OCI-LY1 (cell line): ENCODE results near the gene SERGEF.

Source experiments
- H2AFZ ChIP-seq: fragments of 200-600 bp; sonication (generic), shearing (Covaris generic); 2 replicates; pipeline ENCODE4 v1.6.0; 2014; ENCODE audit warnings: antibody characterized with exemption, mild to moderate bottlenecking, low read length
- H3F3A ChIP-seq: fragments of 200-600 bp; sonication (generic), shearing (Covaris generic); 2 replicates; pipeline ENCODE4 v1.6.0; 2014; ENCODE audit warnings: mild to moderate bottlenecking, antibody characterized with exemption, low read length, moderate library complexity; ENCODE audit not compliant: insufficient read depth
- H3K27ac ChIP-seq: fragments of 200-600 bp; sonication (generic); 2 replicates; pipeline ENCODE4 v1.5.1; 2014; ENCODE audit warnings: low read length, mixed run types, mild to moderate bottlenecking, low read depth; ENCODE audit not compliant: poor library complexity, severe bottlenecking
- H3K27me3 ChIP-seq: fragments of 200-600 bp; sonication (generic); 2 replicates; pipeline ENCODE4 v1.6.0; 2014; ENCODE audit warnings: antibody characterized with exemption, mild to moderate bottlenecking, low read length, moderate library complexity; ENCODE audit not compliant: insufficient read depth
- H3K36me3 ChIP-seq: fragments of 200-600 bp; sonication (generic); 2 replicates; pipeline ENCODE4 v1.6.1; 2014; ENCODE audit warnings: mild to moderate bottlenecking, antibody characterized with exemption, low read length, moderate library complexity, mixed read lengths; ENCODE audit not compliant: insufficient read depth
- H3K4me1 ChIP-seq: fragments of 200-600 bp; sonication (generic); 2 replicates; pipeline ENCODE4 v1.5.1; 2014; ENCODE audit warnings: mild to moderate bottlenecking, low read length, moderate library complexity; ENCODE audit not compliant: insufficient read depth, severe bottlenecking
- H3K4me2 ChIP-seq: fragments of 200-600 bp; sonication (generic), shearing (Covaris generic); 2 replicates; pipeline ENCODE4 v1.6.1; 2014; ENCODE audit warnings: low read length
- H3K4me3 ChIP-seq: fragments of 200-600 bp; sonication (generic); 2 replicates; pipeline ENCODE4 v1.5.1; 2014; ENCODE audit warnings: low read length, low read depth, mild to moderate bottlenecking, mixed read lengths; ENCODE audit not compliant: poor library complexity, severe bottlenecking
- H3K79me2 ChIP-seq: fragments of 200-600 bp; shearing (Covaris generic); 2 replicates; pipeline ENCODE4 v1.6.1; 2016; ENCODE audit warnings: mixed run types, low read length, mixed read lengths; ENCODE audit not compliant: insufficient read depth
- H3K9ac ChIP-seq: fragments of 200-600 bp; sonication (generic), shearing (Covaris generic); 2 replicates; pipeline ENCODE4 v1.6.1; 2014; ENCODE audit warnings: mild to moderate bottlenecking, low read length, mixed read lengths
- H3K9me2 ChIP-seq: fragments of 200-600 bp; sonication (generic), shearing (Covaris generic); 2 replicates; pipeline ENCODE4 v1.6.1; 2014; ENCODE audit warnings: low read depth, mild to moderate bottlenecking, low read length, mixed read lengths
- H3K9me3 ChIP-seq: fragments of 200-600 bp; shearing (Covaris generic); 2 replicates; pipeline ENCODE4 v1.6.1; 2014; ENCODE audit warnings: low read length, mixed read lengths
- H4K20me1 ChIP-seq: fragments of 200-600 bp; sonication (generic), shearing (Covaris generic); 2 replicates; pipeline ENCODE4 v1.6.0; 2016; ENCODE audit warnings: mild to moderate bottlenecking, low read length; ENCODE audit not compliant: insufficient read depth
- EZH2 ChIP-seq: fragments of 200-600 bp; sonication (generic), shearing (Covaris generic); IDR thresholded peaks from 2 replicates; pipeline ENCODE4 v1.8.0; 2017; ENCODE audit warnings: borderline replicate concordance, mixed run types, mild to moderate bottlenecking, antibody characterized with exemption, low read length, moderate library complexity, mixed read lengths
- TF ChIP-seq, protein P1 (sequence below): fragments of 200-600 bp; sonication (generic), shearing (Covaris generic); IDR thresholded peaks from 2 replicates; pipeline ENCODE4 v1.5.1; 2017; ENCODE audit warnings: mild to moderate bottlenecking, antibody characterized with exemption, low read length, moderate library complexity, mixed read lengths

The SERGEF gene

GRCh38 chr11:18054511-18055103 lies 41.8 kb upstream of the SERGEF start:
- H3K9me3 ChIP-seq: no peaks in the 10 kb centered on the region
- no peaks in the 10 kb centered on the region for H3K9me2 ChIP-seq
- H3K4me1 ChIP-seq: no peaks in the 10 kb centered on the region
- no peaks in the 10 kb centered on the region for H3K27me3 ChIP-seq
- no peak overlapping the region for H2AFZ ChIP-seq
- H3K4me2 ChIP-seq: no peak overlapping the region
- H3K27ac ChIP-seq: no peak overlapping the region
- no peaks in the 10 kb centered on the region for H3K36me3 ChIP-seq
- no peaks in the 10 kb centered on the region for H3K79me2 ChIP-seq
- no peak overlapping the region for H3K4me3 ChIP-seq
- no peak overlapping the region for H3K9ac ChIP-seq
- no peaks in the 10 kb centered on the region for H4K20me1 ChIP-seq
- H3F3A ChIP-seq: no peaks in the 10 kb centered on the region
- TF ChIP-seq EZH2: no peak
- TF ChIP-seq, protein P1, sequence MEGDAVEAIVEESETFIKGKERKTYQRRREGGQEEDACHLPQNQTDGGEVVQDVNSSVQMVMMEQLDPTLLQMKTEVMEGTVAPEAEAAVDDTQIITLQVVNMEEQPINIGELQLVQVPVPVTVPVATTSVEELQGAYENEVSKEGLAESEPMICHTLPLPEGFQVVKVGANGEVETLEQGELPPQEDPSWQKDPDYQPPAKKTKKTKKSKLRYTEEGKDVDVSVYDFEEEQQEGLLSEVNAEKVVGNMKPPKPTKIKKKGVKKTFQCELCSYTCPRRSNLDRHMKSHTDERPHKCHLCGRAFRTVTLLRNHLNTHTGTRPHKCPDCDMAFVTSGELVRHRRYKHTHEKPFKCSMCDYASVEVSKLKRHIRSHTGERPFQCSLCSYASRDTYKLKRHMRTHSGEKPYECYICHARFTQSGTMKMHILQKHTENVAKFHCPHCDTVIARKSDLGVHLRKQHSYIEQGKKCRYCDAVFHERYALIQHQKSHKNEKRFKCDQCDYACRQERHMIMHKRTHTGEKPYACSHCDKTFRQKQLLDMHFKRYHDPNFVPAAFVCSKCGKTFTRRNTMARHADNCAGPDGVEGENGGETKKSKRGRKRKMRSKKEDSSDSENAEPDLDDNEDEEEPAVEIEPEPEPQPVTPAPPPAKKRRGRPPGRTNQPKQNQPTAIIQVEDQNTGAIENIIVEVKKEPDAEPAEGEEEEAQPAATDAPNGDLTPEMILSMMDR: no peak

- no peak overlapping the region for H2AFZ ChIP-seq
Observed at GRCh38 chr11:18050848-18051247, 38.0 kb upstream of the SERGEF start.

GRCh38 chr11:18046116-18046777 lies 33.4 kb upstream of the SERGEF start, which contains the start of gene TPH1:
Gene TPH1, minus strand, starts transcription at chr11:18046269. Its CDS starts 5,507 bp downstream, at chr11:18040762.
- Histone ChIP-seq H3K4me2 (no peak within 1 kb of the TSS), H3K36me3 (no peaks in the 10 kb centered on the region), H3K27ac (no peak within 1 kb of the TSS), H2AFZ (no peak within 1 kb of the TSS), H3K79me2 (no peaks in the 10 kb centered on the region), H3F3A (no peaks in the 10 kb centered on the region), H4K20me1 (no peaks in the 10 kb centered on the region), H3K4me3 (no peak within 1 kb of the TSS), H3K27me3 (peaks cover 6% of the 10 kb centered on the region; the same call in 1 of the 2 replicates), H3K9me2 (no peaks in the 10 kb centered on the region), H3K9ac (no peak within 1 kb of the TSS), H3K4me1 (no peaks in the 10 kb centered on the region), H3K9me3 (no peaks in the 10 kb centered on the region)
- no peak for TF ChIP-seq EZH2
- TF ChIP-seq, protein P1: no peak

More at GRCh38 chr11:18050848-18051247, 38.0 kb upstream of the SERGEF start:
- H3K27ac ChIP-seq: no peak overlapping the region
- H3F3A ChIP-seq: no peaks in the 10 kb centered on the region
- no peaks in the 10 kb centered on the region for H3K9me2 ChIP-seq
- H3K79me2 ChIP-seq: no peaks in the 10 kb centered on the region
- H3K9ac ChIP-seq: no peak overlapping the region
- TF ChIP-seq, protein P1: no peak
- no peak for TF ChIP-seq EZH2
- H3K9me3 ChIP-seq: no peaks in the 10 kb centered on the region
- H3K4me2 ChIP-seq: no peak overlapping the region
- no peaks in the 10 kb centered on the region for H4K20me1 ChIP-seq
- no peak overlapping the region for H3K4me3 ChIP-seq
- peaks cover 6% of the 10 kb centered on the region; the same call in 1 of the 2 replicates for H3K27me3 ChIP-seq
- no peaks in the 10 kb centered on the region for H3K36me3 ChIP-seq
- no peaks in the 10 kb centered on the region for H3K4me1 ChIP-seq
